GDM1 (cell line): ENCODE measurements around the gene HTD2.
"Not testable (repeated sequence)": the region's sequence is repeated elsewhere in the genome, so short reads cannot be mapped to it uniquely, and the experiment has no call there.

Experiments used
- DNase-seq: peaks from one replicate; lab custom pipeline; 2025; lab: John Stamatoyannopoulos, UW

Gene HTD2

GRCh38 chr3:58305882-58306711 lies at the start of gene HTD2, which contains the start of gene RPP14:
Gene HTD2 (plus strand): TSS chr3:58306520. CDS start chr3:58317614, 11,094 bp downstream.
Gene RPP14 (plus strand): TSS chr3:58306245. CDS start chr3:58310330, 4,085 bp downstream.
- peak; percentile 96 for DNase-seq

DNA sequence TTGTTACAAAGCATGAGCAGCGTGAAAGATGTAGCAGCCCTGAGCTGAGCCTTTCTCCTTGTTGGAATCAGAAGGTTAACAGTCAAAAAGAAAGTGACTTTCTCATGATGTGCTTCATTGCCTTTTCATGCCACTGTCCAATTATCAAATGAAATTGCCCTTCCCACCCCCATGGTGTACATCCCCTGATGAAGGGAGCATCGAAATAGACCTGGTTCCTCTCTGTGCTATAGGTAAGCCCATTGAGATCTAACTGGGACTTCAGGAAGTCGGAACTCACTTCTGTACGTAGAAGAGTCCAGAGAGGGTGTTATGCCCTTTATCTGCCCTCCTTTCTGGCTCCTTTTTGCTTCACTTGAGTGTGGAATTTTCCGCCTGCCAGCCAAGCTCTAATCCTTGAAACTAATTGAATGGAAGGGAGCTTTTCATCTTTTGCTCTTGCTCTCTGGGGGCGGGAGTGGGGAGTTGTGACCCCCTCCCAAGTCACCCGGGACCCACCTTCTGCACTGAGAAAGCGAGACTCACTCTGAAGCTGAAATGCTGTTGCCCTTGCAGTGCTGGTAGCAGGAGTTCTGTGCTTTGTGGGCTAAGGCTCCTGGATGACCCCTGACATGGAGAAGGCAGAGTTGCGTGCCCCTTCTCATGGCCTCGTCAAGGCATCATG lies 47.8 kb upstream of the HTD2 start:
- DNase-seq, result no peak

- peak; percentile 13 for DNase-seq
Observed at GRCh38 chr3:58260261-58260731, 46.0 kb upstream of the HTD2 start.

DNA sequence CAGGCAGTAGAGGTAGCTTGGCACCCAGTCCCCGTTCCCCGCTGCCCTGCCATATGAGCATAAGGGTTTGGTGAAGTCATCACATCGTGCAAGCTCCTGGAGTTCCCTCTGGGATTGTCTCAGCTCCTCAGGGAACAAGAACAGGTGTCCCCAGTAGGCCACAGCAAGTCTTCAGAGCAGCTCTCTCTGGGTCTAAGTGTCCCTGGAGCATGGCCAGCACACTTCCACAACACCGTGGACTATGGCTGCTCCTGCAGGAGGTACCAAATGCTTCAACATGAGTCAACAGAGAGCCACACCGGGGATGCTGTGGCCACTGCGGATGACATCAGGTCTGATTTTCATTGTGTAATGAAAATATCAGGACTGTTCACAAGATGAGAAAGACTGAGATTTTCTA lies 45.6 kb upstream of the HTD2 start:
- no peak for DNase-seq

DNA sequence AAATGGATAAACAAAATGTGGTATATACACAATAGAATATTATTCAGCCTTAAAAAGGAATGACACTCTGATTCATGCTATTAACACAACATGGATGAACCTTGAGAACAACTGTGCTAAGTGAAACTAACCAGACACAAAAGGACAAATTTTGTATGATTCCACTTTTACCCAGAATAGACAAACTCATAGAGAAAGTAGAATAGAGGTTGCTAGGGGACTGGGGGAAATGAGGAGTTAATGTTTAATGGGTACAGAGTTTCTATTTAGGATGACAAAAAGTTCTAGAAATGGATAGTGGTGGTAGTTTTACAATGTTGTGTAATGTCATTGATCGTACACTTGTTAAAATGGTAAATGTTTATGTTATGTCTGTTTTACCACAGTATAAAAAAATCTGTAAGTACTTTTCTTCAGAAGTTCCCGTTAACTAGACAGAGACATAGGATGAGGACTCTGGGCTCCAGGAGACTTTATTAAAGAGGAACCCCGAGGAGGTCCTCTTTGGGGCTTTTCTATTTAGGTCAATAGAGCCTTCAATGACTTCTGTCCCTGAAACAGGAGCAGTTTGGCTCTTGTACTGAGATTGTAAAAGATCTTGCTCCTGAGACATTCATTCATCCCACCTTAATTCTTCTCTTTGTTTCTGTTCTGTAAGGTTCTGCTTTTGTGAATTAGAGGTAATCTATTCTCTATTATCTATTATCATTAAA lies 44.2 kb upstream of the HTD2 start:
- DNase-seq, result no peak

GRCh38 chr3:58266577-58266976 lies 39.7 kb upstream of the HTD2 start:
- DNase-seq, result no peak

DNA sequence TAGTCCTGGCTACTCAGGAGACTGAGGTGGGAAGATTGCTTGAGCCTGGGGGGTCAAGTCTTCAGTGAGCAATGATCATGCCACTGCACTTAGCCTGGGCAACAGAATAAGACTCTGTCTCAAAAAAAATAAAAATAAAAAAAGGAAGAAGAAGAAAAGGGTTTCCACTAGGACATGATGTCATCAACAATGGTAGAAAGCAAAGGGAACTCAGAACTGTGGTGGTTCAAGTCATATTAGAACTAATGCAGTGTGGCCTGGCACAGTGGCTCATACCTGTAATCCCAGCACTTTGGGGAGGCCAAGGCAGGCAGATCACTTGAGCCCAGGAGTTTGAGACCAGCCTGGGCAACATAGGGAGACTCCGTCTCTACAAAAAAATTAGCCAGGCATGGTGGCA lies 38.8 kb upstream of the HTD2 start:
- not testable (repeated sequence) for DNase-seq

GRCh38 chr3:58269356-58269755 lies 37.0 kb upstream of the HTD2 start:
- DNase-seq, result no peak

DNA sequence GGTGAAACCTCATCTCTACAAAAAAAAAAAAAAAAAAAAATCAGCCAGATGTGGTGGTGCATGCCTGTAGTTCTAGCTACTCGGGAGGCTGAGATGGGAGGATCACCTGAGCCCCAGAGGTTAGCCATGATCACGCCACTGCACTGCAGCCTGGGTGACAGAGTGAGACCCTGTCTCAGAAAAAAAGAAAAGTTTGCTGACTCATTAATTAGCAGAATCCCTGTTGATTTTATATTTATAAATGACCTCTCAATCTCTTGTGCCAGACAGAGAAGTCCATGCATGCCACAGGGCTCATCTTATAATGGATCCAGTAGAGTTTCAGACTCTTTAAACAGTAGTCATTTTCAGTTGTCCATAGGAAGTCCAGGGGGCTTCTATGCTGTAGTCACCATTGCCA lies 35.8 kb upstream of the HTD2 start:
- no peak for DNase-seq

DNA sequence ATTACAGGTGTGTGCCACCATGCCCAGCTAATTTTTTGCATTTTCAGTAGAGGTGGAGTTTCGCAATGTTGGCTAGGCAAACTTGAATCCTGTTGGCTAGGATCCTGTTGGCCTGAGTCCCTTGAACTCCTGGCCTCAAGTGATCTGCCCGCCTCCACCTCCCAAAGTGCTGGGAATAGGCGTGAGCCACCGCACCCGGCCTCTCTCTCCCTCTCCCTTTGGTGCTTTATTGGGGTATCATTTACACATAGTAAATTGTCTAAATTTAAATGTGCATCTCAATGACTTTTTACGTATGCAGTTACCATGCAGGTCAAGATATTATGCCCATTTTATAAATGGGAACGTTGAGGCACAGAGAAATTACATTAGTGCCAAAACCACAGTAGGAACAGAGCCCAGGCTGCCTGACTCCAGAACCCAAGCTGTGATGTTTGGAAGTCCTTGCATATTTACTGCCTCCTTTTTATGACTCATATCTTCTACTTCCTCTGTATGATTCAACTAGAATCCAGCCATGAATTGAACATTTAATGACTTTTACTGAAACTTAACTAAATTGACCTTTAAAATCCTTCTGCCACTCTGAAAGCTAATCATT lies 34.3 kb upstream of the HTD2 start:
- DNase-seq, result no peak

DNA sequence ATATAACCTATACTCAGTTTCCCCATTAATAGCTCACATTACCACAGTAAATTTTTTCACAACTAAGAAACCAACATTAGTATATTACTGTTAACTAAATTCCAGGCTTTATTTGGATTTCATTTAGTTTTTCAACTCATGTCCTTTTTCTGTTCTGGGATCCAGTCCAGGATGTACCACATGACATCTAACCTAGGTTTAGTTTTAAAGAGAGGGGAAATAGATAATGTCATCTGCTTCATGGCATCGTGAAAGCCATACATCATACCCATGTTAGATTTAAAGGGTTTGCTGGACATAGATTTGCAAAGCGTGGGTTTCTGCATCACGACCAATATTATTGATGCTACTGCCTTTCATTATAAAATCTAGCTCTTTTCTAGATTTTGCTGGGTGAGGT lies 33.4 kb upstream of the HTD2 start:
- DNase-seq, result no peak

DNA sequence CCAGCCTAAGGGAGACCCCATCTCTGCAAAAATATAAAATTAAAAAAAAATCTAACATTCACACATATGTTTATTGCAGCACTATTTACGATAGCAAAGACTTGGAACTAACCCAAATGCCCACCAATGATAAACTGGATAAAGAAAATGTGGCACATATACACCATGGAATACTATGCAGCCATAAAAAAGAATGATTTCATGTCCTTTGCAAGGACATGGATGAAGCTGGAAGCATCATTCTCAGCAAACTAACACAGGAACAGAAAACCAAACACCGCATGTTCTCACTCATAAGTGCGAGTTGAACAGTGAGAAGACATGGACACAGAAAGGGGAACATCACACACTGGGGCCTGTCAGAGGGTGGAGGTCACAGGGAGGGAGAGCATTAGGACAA lies 33.0 kb upstream of the HTD2 start:
- not testable (repeated sequence) for DNase-seq

DNA sequence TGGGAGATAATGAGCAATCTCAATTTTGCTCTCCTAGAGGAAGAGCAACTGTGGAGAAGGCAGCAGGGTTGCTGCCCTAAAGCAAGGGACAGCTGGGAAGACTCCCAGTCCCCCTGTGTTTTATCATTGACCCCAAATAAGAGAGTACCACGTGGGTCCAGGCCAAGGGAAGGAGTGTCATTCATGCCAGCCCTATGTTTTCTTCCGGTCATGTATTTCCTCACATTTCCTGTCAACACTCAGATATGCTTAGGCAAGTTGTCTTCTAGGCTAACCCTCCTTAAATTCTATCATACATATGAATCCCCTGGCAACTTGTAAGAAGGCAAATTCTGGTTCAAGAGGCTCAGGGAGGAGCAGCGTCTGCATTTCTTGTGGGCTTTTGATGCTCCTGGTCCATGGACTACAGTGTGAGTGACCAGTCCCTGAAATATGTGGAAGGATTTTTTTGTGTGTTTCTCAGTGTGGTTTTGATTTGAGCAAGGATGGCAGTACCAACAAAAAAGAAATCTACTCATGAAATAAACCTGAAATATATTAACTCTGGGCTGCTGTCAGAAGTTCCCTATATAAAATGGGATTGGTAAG lies 32.2 kb upstream of the HTD2 start:
- no peak for DNase-seq

GRCh38 chr3:58281069-58281468 lies 25.3 kb upstream of the HTD2 start:
- DNase-seq, result no peak

- DNase-seq, result no peak
Observed at GRCh38 chr3:58285334-58285733, 21.0 kb upstream of the HTD2 start.

- no peak for DNase-seq
Observed at GRCh38 chr3:58287354-58287753, 19.0 kb upstream of the HTD2 start.

GRCh38 chr3:58288011-58288728 lies 18.1 kb upstream of the HTD2 start:
- no peak for DNase-seq

DNA sequence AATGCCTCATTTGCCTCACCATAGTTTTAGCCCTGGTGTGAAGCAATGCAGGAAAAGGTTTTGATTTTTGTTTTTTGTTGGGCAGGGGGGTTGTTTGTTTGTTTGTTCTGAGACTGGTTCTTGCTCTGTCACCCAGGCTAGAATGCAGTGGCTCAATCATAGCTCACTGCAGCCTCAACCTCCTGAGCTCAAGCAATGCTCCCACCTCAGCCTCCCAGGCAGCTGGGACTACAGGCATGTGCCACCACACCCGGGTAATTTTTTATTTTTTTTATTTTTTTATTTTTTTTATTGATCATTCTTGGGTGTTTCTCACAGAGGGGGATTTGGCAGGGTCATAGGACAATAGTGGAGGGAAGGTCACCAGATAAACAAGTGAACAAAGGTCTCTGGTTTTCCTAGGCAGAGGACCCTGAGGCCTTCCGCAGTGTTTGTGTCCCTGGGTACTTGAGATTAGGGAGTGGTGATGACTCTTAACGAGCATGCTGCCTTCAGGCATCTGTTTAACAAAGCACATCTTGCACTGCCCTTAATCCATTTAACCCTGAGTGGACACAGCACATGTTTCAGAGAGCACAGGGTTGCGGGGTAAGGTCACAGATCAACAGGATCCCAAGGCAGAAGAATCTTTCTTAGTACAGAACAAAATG lies 17.2 kb upstream of the HTD2 start:
- DNase-seq, result not testable (repeated sequence)

- not testable (repeated sequence) for DNase-seq
Observed at GRCh38 chr3:58290446-58290845, 15.9 kb upstream of the HTD2 start.

GRCh38 chr3:58291671-58292338 lies 14.5 kb upstream of the HTD2 start:
- no peak for DNase-seq
